Measurements from ENCODE around the gene DMAC2.
"Not testable (repeated sequence)": the region's sequence is repeated elsewhere in the genome, so short reads cannot be mapped to it uniquely, and the experiment has no call there.

Gene DMAC2

GRCh38 chr19:41397086-41398049 is 42.3 kb downstream of the DMAC2 start, which contains the start of the genes BCKDHA and EXOSC5:
BCKDHA (plus strand) TSS chr19:41397818; CDS start chr19:41397828, 10 bp downstream.
EXOSC5 (minus strand) TSS chr19:41397359; CDS start chr19:41397328, 31 bp downstream.
- peak; percentile 99 for DNase-seq

DNA sequence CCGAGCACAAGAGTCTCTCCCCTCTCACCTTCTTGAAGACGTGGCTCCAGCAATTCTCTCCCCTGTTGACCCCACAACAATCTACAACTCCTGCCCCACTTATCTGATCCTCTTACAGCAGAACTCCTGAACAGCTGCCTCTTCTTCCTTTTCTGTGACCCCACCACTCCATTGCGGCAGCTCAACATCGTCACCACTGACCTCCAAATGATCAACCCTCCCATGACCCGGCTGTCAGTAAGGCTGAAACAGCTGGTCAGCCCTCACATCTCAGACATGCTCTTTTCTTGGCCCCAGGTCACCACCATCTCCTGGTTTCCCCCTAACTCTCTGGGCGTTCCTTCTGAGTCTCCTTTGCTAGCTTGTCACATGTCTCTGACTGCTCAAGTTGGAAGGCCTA is 44.4 kb downstream of the DMAC2 start:
- DNase-seq = no peak

- no peak for DNase-seq
Observed at GRCh38 chr19:41392775-41393174, 46.9 kb downstream of the DMAC2 start.

DNA sequence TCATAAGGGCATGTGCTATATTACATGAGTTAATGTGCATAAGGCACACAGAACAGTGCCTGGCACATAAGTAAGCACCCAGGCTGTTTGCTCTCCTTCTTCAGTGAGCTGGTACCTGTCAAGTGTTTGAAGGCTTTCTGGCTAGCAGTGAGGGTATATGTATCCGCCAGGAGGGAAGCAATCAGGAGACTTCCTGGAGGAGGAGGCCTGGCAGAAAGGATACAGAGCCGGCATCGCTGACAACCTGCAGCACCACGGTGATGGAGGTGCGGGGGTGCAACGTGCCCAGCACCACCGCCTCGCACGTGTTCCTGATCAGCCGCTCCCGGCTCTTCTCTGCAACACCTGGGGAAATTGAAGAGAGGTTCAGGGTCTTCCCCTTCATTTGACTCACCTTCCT is 48.1 kb downstream of the DMAC2 start:
- DNase-seq = no peak

DNA sequence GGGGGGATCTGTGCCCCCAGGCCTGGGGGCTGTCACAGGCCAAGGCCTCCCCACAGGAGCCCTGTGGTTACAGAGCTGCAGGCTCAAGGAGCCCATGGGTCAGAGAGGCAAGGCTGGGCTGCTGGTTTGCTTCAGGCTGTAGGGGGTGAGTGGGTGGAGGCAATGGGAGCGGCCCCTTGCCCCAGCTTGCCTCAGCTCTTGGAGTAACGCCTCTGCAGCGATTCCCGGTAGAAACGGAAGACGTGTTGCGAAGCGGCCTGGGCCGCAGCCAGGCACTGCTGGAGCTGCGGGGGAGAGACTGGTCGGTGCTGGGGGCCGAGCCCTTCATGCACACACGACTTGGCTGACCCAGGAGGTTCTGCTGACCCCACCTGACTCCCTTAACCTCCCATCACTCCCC is 53.3 kb downstream of the DMAC2 start:
- DNase-seq = no peak

GRCh38 chr19:41384351-41384750 is 55.4 kb downstream of the DMAC2 start:
- DNase-seq = no peak

- DNase-seq = not testable (repeated sequence)
Observed at GRCh38 chr19:41381536-41381935, 58.2 kb downstream of the DMAC2 start.

All from activated gamma-delta T cell treated with Interleukin-2 at 50 U/mL for 16 hours (primary cell).